ENCODE measurements around the gene GPSM1.

DNA sequence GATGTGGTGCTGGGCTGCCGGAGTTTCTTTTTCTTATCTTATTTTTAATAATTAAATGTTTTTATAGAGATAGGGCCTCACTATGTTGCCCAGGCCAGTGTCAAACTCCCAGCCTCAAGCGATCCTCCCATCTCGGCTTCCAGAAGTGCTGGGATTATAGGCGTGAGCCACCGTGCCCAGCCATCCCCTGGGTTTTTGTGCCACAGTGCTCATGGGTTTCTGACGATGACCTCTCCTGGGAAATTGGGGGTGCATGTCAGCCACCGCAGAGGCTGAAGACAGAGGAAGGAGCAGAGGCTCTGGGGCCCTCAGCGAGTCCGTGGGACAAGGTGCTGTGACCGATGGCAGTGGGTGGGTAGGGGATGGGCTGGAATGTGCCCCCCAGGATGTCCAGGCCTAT, 14.4 kb downstream of the GPSM1 start:
- TF ChIP-seq, protein P1, sequence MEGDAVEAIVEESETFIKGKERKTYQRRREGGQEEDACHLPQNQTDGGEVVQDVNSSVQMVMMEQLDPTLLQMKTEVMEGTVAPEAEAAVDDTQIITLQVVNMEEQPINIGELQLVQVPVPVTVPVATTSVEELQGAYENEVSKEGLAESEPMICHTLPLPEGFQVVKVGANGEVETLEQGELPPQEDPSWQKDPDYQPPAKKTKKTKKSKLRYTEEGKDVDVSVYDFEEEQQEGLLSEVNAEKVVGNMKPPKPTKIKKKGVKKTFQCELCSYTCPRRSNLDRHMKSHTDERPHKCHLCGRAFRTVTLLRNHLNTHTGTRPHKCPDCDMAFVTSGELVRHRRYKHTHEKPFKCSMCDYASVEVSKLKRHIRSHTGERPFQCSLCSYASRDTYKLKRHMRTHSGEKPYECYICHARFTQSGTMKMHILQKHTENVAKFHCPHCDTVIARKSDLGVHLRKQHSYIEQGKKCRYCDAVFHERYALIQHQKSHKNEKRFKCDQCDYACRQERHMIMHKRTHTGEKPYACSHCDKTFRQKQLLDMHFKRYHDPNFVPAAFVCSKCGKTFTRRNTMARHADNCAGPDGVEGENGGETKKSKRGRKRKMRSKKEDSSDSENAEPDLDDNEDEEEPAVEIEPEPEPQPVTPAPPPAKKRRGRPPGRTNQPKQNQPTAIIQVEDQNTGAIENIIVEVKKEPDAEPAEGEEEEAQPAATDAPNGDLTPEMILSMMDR (conservative IDR thresholded peaks at IDR 0.05 in 1 of 2, IDR thresholded peaks at IDR 0.05 in 1 of 2; ENCODE audit: extremely low read depth in 1 of 2, insufficient read depth in 1 of 2, low read depth in 1 of 2, low read length in 2 of 2) = no peak
- no peak for TF ChIP-seq EZH2 (IDR thresholded peaks at IDR 0.05; ENCODE audit: borderline replicate concordance, low read length)

Measured in mammary epithelial cell (primary cell).